ENCODE measurements around the gene CACNA2D1.

CACNA2D1 gene

GRCh38 chr7:82373926-82374635 lies 69.5 kb downstream of the CACNA2D1 start (continued):
- TF ChIP-seq ARNTL (CRISPR knock-in tag; IDR thresholded peaks at IDR 0.05; ENCODE audit: borderline replicate concordance, low read depth) (no peak), ESRRG (CRISPR knock-in tag; IDR thresholded peaks at IDR 0.05) (no peak), OSR1 (CRISPR knock-in tag; IDR thresholded peaks at IDR 0.05) (no peak), ZNF70 (CRISPR knock-in tag; IDR thresholded peaks at IDR 0.05) (no peak), PATZ1 (CRISPR knock-in tag; IDR thresholded peaks at IDR 0.05; ENCODE audit: borderline replicate concordance) (no peak), RARB (CRISPR knock-in tag; IDR thresholded peaks at IDR 0.05) (no peak), ZFP3 (CRISPR knock-in tag; IDR thresholded peaks at IDR 0.05) (no peak), ZNF8 (CRISPR knock-in tag; IDR thresholded peaks at IDR 0.05) (no peak), PPARA (CRISPR knock-in tag; IDR thresholded peaks at IDR 0.05; ENCODE audit: borderline replicate concordance) (no peak), TCF4 (CRISPR knock-in tag; IDR thresholded peaks at IDR 0.05; ENCODE audit: borderline replicate concordance) (no peak), ZNF565 (CRISPR knock-in tag; conservative IDR thresholded peaks at IDR 0.05; ENCODE audit: low read depth) (no peak)

GRCh38 chr7:82364671-82365070 lies 78.9 kb downstream of the CACNA2D1 start:
- ATAC-seq, result no peak

GRCh38 chr7:82364048-82364447 lies 79.5 kb downstream of the CACNA2D1 start:
- TF ChIP-seq ZNF70 (CRISPR knock-in tag; IDR thresholded peaks at IDR 0.05) (no peak), ZFP30 (CRISPR knock-in tag; IDR thresholded peaks at IDR 0.05) (no peak), ZC3H10 (CRISPR knock-in tag; IDR thresholded peaks at IDR 0.05) (no peak), RARB (CRISPR knock-in tag; IDR thresholded peaks at IDR 0.05) (no peak), TSHZ2 (CRISPR knock-in tag; IDR thresholded peaks at IDR 0.05) (no peak), ISL1 (CRISPR knock-in tag; IDR thresholded peaks at IDR 0.05) (no peak), ESRRG (CRISPR knock-in tag; IDR thresholded peaks at IDR 0.05) (no peak), CSDC2 (CRISPR knock-in tag; IDR thresholded peaks at IDR 0.05) (no peak), BACH2 (CRISPR knock-in tag; IDR thresholded peaks at IDR 0.05; ENCODE audit: borderline replicate concordance) (no peak), TOX (CRISPR knock-in tag; IDR thresholded peaks at IDR 0.05; ENCODE audit: borderline replicate concordance) (no peak), ZFP3 (CRISPR knock-in tag; IDR thresholded peaks at IDR 0.05) (no peak)
- no peak for ATAC-seq

More at GRCh38 chr7:82364671-82365070, 78.9 kb downstream of the CACNA2D1 start:
- TF ChIP-seq, protein P1, sequence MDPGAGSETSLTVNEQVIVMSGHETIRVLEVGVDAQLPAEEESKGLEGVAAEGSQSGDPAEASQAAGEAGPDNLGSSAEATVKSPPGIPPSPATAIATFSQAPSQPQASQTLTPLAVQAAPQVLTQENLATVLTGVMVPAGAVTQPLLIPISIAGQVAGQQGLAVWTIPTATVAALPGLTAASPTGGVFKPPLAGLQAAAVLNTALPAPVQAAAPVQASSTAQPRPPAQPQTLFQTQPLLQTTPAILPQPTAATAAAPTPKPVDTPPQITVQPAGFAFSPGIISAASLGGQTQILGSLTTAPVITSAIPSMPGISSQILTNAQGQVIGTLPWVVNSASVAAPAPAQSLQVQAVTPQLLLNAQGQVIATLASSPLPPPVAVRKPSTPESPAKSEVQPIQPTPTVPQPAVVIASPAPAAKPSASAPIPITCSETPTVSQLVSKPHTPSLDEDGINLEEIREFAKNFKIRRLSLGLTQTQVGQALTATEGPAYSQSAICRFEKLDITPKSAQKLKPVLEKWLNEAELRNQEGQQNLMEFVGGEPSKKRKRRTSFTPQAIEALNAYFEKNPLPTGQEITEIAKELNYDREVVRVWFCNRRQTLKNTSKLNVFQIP (CRISPR knock-in tag; IDR thresholded peaks at IDR 0.05; ENCODE audit: borderline replicate concordance, low read depth), result no peak
- TF ChIP-seq TCF4 (CRISPR knock-in tag; IDR thresholded peaks at IDR 0.05; ENCODE audit: borderline replicate concordance) (no peak), ZC3H10 (CRISPR knock-in tag; IDR thresholded peaks at IDR 0.05) (no peak), ZNF8 (CRISPR knock-in tag; IDR thresholded peaks at IDR 0.05) (no peak), RARB (CRISPR knock-in tag; IDR thresholded peaks at IDR 0.05) (no peak), CSDC2 (CRISPR knock-in tag; IDR thresholded peaks at IDR 0.05) (no peak), ESRRG (CRISPR knock-in tag; IDR thresholded peaks at IDR 0.05) (no peak), ZFP3 (CRISPR knock-in tag; IDR thresholded peaks at IDR 0.05) (no peak), OSR1 (CRISPR knock-in tag; IDR thresholded peaks at IDR 0.05) (no peak), SNAI2 (CRISPR knock-in tag; IDR thresholded peaks at IDR 0.05) (no peak), TSHZ2 (CRISPR knock-in tag; IDR thresholded peaks at IDR 0.05) (no peak), GLIS3 (CRISPR knock-in tag; IDR thresholded peaks at IDR 0.05) (no peak), TOX (CRISPR knock-in tag; IDR thresholded peaks at IDR 0.05; ENCODE audit: borderline replicate concordance) (no peak)
- TF ChIP-seq, protein P2, sequence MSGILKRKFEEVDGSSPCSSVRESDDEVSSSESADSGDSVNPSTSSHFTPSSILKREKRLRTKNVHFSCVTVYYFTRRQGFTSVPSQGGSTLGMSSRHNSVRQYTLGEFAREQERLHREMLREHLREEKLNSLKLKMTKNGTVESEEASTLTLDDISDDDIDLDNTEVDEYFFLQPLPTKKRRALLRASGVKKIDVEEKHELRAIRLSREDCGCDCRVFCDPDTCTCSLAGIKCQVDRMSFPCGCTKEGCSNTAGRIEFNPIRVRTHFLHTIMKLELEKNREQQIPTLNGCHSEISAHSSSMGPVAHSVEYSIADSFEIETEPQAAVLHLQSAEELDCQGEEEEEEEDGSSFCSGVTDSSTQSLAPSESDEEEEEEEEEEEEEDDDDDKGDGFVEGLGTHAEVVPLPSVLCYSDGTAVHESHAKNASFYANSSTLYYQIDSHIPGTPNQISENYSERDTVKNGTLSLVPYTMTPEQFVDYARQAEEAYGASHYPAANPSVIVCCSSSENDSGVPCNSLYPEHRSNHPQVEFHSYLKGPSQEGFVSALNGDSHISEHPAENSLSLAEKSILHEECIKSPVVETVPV (CRISPR knock-in tag; IDR thresholded peaks at IDR 0.05), result no peak

Measured in SK-N-SH treated with all-trans-retinoic acid at 6 μM for 48 hours (cell line).